OCI-LY7 (cell line): ENCODE results near the gene GALNT2. TPM values are rescaled to one million over a fixed set of nuclear protein-coding genes. Genes with fewer than 3 reads are reported as not detected.

Experiments used
- BruUV-seq: library from RNA; stranded (reverse); fragments of 400-500 nt; replicated peaks from 2 replicates; lab custom pipeline; 2021; lab: Mats Ljungman, UMichigan
- CTCF ChIA-PET: fragments of 300-600 bp; sonication (Branson Sonifier 250); formaldehyde crosslinking; loops from one replicate; lab custom pipeline; 2022; ENCODE audit warnings: antibody characterized with exemption; ENCODE audit not compliant: unreplicated experiment; lab: Charles Lee
- POLR2A ChIA-PET: fragments of 300-600 bp; sonication (Branson Sonifier 250); formaldehyde crosslinking; loops from one replicate; lab custom pipeline; 2022; ENCODE audit warnings: antibody characterized with exemption; lab: Charles Lee
- DNase-seq: peaks from one replicate; pipeline ENCODE4 v3.0.0-alpha.2; 2015; ENCODE audit warnings: low spot score
- H2AFZ ChIP-seq: fragments of 200-600 bp; sonication (generic), shearing (Covaris generic); 2 replicates; pipeline ENCODE4 v1.6.1; 2014; ENCODE audit warnings: mild to moderate bottlenecking, antibody characterized with exemption, low read length, moderate library complexity
- H3K27ac ChIP-seq: fragments of 200-600 bp; sonication (generic); 2 replicates; pipeline ENCODE4 v1.5.1; 2014; ENCODE audit warnings: mixed run types, low read depth, mild to moderate bottlenecking, moderate library complexity, low read length, inconsistent platforms; ENCODE audit not compliant: poor library complexity, severe bottlenecking
- H3K36me3 ChIP-seq: fragments of 200-600 bp; sonication (generic); 2 replicates; pipeline ENCODE4 v1.6.1; 2014; ENCODE audit warnings: mild to moderate bottlenecking, antibody characterized with exemption, low read length, moderate library complexity, mixed read lengths; ENCODE audit not compliant: insufficient read depth
- H3K4me1 ChIP-seq: fragments of 200-600 bp; sonication (generic); 2 replicates; pipeline ENCODE4 v1.5.1; 2014; ENCODE audit warnings: mild to moderate bottlenecking, low read length; ENCODE audit not compliant: insufficient read depth, poor library complexity, severe bottlenecking
- H3K4me2 ChIP-seq: fragments of 200-600 bp; sonication (generic); 2 replicates; pipeline ENCODE4 v1.6.1; 2014; ENCODE audit warnings: mild to moderate bottlenecking, low read length
- H3K4me3 ChIP-seq: fragments of 200-600 bp; sonication (generic); 2 replicates; pipeline ENCODE4 v1.5.1; 2014; ENCODE audit warnings: mild to moderate bottlenecking, low read depth, low read length; ENCODE audit not compliant: poor library complexity, severe bottlenecking
- H3K79me2 ChIP-seq: fragments of 200-600 bp; sonication (generic); 2 replicates; pipeline ENCODE4 v1.6.1; 2016; ENCODE audit warnings: low read depth, mild to moderate bottlenecking, low read length, moderate library complexity, mixed read lengths; ENCODE audit not compliant: insufficient read depth
- H3K9me2 ChIP-seq: fragments of 200-600 bp; sonication (generic); 2 replicates; pipeline ENCODE4 v1.6.1; 2016; ENCODE audit warnings: mild to moderate bottlenecking, low read length, mixed read lengths; ENCODE audit not compliant: insufficient read depth
- H3K9me3 ChIP-seq: fragments of 200-600 bp; sonication (generic); 2 replicates; pipeline ENCODE4 v1.6.1; 2014; ENCODE audit warnings: mild to moderate bottlenecking, mixed run types, low read length, mixed read lengths
- H4K20me1 ChIP-seq: fragments of 200-600 bp; sonication (generic); 2 replicates; pipeline ENCODE4 v1.6.1; 2014; ENCODE audit warnings: mild to moderate bottlenecking, antibody characterized with exemption, low read length, moderate library complexity, mixed read lengths; ENCODE audit not compliant: insufficient read depth
- EZH2phosphoT487 ChIP-seq: fragments of 200-600 bp; sonication (generic); IDR thresholded peaks from 2 replicates; pipeline ENCODE4 v1.6.1; 2018; ENCODE audit warnings: low read depth, borderline replicate concordance, mild to moderate bottlenecking, mixed run types, antibody characterized with exemption, low read length, moderate library complexity, mixed read lengths
- intact Hi-C: fragments of 100-400 bp; cut with micrococcal nuclease; formaldehyde crosslinking; loops from one replicate; pipeline ENCODE4 v1.10.0; 2022; ENCODE audit not compliant: unreplicated experiment
- total RNA-seq, 2 experiments: library from RNA; depleted of rRNA in 1 of 2; stranded (reverse); fragments of >200 nt in 1 of 2; shearing (Covaris generic) in 1 of 2; gene quantifications; 2 replicates each; pipeline ENCODE4 v1.2.3, GENCODE V29; 2014 to 2022
- TF ChIP-seq, protein P1 (sequence below): fragments of 200-600 bp; sonication (generic); conservative IDR thresholded peaks from 2 replicates; pipeline ENCODE4 v1.5.1; 2014; ENCODE audit warnings: mild to moderate bottlenecking, antibody characterized with exemption, low read length, moderate library complexity, mixed read lengths

Gene GALNT2
- total RNA-seq, 2 experiments from 2014 or later: 29.9 to 67.3 TPM

DNA sequence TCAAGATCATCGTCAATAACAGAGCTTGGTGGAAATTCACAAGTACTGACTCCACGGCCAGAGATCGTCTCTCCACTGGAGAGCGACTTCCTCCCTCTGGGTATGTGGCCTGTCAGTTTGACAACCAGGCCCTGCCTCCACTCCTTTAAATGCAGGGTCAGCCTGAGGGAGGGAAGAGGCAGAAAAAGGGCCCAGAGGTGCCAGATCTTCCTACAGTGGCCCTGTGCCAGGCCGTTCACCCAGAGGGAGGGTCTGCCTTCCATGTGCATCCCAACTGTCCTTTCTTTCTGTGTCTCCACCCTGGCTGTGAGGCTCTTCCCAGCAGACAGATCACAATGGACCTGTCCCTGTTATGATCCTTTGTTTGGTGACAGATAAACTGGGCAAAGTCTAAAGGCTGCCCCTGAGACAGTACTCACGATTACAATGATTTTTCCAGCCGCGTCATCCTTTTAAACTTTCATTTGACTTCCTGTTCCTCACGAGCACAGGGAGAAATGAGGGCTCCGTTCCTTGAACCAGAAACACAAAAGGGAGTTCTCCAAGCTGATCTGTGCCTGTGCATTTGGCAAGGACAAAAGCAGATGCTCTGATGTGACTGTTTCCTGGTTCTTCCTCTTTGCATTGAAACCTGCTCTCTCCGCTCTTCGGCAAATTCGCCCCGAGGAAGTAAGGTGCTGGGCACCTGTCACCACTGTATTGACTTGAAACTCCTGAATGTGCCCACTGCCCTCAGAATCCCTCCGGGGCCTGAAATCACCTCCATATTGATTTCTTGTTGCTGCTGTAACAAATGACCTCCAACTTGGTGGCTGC is 232.4 kb downstream of the GALNT2 start:
- Histone ChIP-seq H3K79me2 (no peaks in the 10 kb centered on the region), H3K9me3 (no peaks in the 10 kb centered on the region), H4K20me1 (no peaks in the 10 kb centered on the region), H3K27ac (no peak overlapping the region), H3K4me2 (no peak overlapping the region), H2AFZ (no peak overlapping the region), H3K4me1 (peaks cover 9% of the 10 kb centered on the region), H3K36me3 (no peaks in the 10 kb centered on the region), H3K9me2 (no peaks in the 10 kb centered on the region), H3K4me3 (no peak overlapping the region)
- DNase-seq: no peak
- ChIA-PET POLR2A (no interaction called here), CTCF (no interaction called here)
- intact Hi-C loops: loop anchor here (10.0 kb wide), 1 partner anchor 315 kb away; no protein-coding TSS in a partner anchor
- TF ChIP-seq, protein P1, sequence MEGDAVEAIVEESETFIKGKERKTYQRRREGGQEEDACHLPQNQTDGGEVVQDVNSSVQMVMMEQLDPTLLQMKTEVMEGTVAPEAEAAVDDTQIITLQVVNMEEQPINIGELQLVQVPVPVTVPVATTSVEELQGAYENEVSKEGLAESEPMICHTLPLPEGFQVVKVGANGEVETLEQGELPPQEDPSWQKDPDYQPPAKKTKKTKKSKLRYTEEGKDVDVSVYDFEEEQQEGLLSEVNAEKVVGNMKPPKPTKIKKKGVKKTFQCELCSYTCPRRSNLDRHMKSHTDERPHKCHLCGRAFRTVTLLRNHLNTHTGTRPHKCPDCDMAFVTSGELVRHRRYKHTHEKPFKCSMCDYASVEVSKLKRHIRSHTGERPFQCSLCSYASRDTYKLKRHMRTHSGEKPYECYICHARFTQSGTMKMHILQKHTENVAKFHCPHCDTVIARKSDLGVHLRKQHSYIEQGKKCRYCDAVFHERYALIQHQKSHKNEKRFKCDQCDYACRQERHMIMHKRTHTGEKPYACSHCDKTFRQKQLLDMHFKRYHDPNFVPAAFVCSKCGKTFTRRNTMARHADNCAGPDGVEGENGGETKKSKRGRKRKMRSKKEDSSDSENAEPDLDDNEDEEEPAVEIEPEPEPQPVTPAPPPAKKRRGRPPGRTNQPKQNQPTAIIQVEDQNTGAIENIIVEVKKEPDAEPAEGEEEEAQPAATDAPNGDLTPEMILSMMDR: no peak
- no peak for TF ChIP-seq EZH2phosphoT487
- BruUV-seq: no TSS peak

DNA sequence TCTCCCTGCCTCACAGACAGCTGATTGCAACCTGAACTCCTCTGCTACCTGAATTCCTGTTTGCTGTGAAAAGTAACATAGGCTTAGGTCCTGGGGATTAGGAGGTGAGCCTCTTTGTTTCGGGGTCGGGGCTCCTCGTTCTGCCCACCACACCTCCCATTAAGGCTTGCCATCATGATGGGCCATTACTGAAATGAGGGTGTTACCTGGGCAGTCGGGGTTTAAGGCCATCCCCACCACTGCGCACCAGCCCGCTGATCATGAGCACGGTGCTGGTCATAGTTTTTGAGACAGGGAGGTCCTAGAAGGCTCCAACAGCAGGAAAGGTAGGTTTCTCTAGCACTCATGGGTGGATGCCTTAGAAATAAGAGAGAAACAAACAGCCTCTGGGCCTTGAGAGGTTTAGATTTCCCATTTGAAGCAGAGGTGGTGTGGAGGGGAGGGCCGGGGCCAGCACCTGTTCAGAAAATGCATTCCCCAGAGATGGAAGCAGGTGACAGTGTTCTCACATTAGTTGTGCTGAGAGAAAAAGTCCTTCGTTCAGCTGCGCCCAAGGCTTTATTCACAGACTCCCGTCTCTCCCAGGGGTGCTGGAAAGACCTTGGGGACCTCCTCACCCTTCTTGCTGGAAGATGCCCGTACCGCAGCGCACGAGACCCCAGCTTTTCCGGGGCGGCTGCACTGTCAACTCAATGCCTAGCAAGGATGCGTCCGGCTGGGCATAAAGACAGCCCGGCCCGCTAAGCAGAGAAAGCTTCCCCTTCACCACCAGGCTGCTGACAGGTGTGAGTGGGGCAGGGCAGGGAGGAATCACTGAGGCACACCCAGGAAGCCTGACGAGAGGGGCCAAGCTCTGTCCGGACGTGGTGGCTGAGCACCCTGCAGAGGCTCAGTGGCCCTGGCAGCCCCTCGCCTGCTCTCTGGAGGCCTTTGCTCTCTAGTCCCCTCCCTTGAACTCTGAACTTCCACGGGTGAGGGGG is 233.6 kb downstream of the GALNT2 start:
- Histone ChIP-seq H3K79me2 (no peaks in the 10 kb centered on the region), H2AFZ (no peak overlapping the region; the same call in 1 of the 2 replicates), H3K4me1 (peaks cover 9% of the 10 kb centered on the region), H3K4me3 (no peak overlapping the region), H4K20me1 (no peaks in the 10 kb centered on the region), H3K36me3 (no peaks in the 10 kb centered on the region), H3K27ac (no peak overlapping the region), H3K4me2 (peak overlapping the region; percentile 21; the same call in 1 of the 2 replicates), H3K9me2 (no peaks in the 10 kb centered on the region), H3K9me3 (no peaks in the 10 kb centered on the region)
- TF ChIP-seq, protein P1: no peak
- no peak for TF ChIP-seq EZH2phosphoT487
- ChIA-PET POLR2A (no interaction called here), CTCF (no interaction called here)
- BruUV-seq: no TSS peak
- peak; percentile 35 for DNase-seq
- intact Hi-C loops: loop anchor here (10.0 kb wide), 1 partner anchor 316 kb away; no protein-coding TSS in a partner anchor
